Lung (tissue), 12 donors: ENCODE data around the gene DDX1. TPM values are rescaled to one million over a fixed set of nuclear protein-coding genes. Genes with fewer than 3 reads are reported as not detected.

Experiments used
- ATAC-seq: fragments of 200-7000 bp; cut with Tn5 transposase; one replicate; pipeline ENCODE4 v1.9.1; 2020; ENCODE audit warnings: moderate number of reproducible peaks; ENCODE audit not compliant: insufficient read depth, low FRiP score
- DNase-seq, 3 donors: peaks; one replicate each; pipeline ENCODE4 v3.0.0-alpha.2; 2013 to 2017
- H3K27ac ChIP-seq, 2 donors: one replicate each; pipeline ENCODE4 v1.5.1; 2013; ENCODE audit warnings: mild to moderate bottlenecking in 2 of 2, moderate library complexity in 2 of 2, control low read depth in 1 of 2, inconsistent platforms in 1 of 2, low read depth in 1 of 2, low read length in 1 of 2
- H3K27me3 ChIP-seq, 3 donors: one replicate each; pipeline ENCODE4 v1.5.1; 2013; ENCODE audit warnings: low read length in 2 of 3; ENCODE audit not compliant: control insufficient read depth in 3 of 3, insufficient read depth in 3 of 3
- H3K36me3 ChIP-seq, 4 donors: one replicate each; pipeline ENCODE4 v1.5.1; 2013; ENCODE audit warnings: low read length in 4 of 4, mild to moderate bottlenecking in 1 of 4, moderate library complexity in 1 of 4; ENCODE audit not compliant: control insufficient read depth in 4 of 4, insufficient read depth in 4 of 4
- H3K4me1 ChIP-seq, 5 donors: one replicate each; pipeline ENCODE4 v1.5.1; 2013; ENCODE audit warnings: low read length in 5 of 5, mild to moderate bottlenecking in 2 of 5, moderate library complexity in 1 of 5; ENCODE audit not compliant: control insufficient read depth in 5 of 5, insufficient read depth in 5 of 5
- H3K4me3 ChIP-seq: one replicate; pipeline ENCODE4 v1.5.1; 2013; ENCODE audit warnings: mild to moderate bottlenecking, control low read depth, moderate library complexity
- H3K9ac ChIP-seq, 2 donors: one replicate each; pipeline ENCODE4 v1.5.1; 2013; ENCODE audit warnings: low read length in 2 of 2, control low read depth in 1 of 2; ENCODE audit not compliant: insufficient read depth in 1 of 2
- H3K9me3 ChIP-seq, 4 donors: one replicate each; pipeline ENCODE4 v1.5.1; 2013; ENCODE audit warnings: low read length in 3 of 4, mild to moderate bottlenecking in 1 of 4, moderate library complexity in 1 of 4; ENCODE audit not compliant: control insufficient read depth in 4 of 4, insufficient read depth in 3 of 4
- CTCF ChIP-seq: IDR thresholded peaks from 2 replicates; pipeline ENCODE4 v1.5.1; 2012; ENCODE audit warnings: mild to moderate bottlenecking; ENCODE audit errors: control extremely low read depth, extremely low read depth
- WGBS, 2 donors: extraction: QIAGEN DNeasy Blood & Tissue Kit; methylation state at CpG; one replicate each; pipeline ENCODE4 v1.1.7; 2013; 5-methylcytosine and 5-hydroxymethylcytosine counted together
- polyA plus RNA-seq, 2 donors: library from polyadenylated mRNA; stranded (reverse); fragments of 200-250 nt; gene quantifications; one replicate each; pipeline ENCODE4 v1.2.1, GENCODE V29; 2013
- total RNA-seq, 2 donors: library from RNA; depleted of rRNA in 1 of 2; stranded (reverse); fragments of >200 nt in 1 of 2; gene quantifications; one replicate each; pipeline ENCODE4 v1.2.1, GENCODE V29; 2014 to 2021
- donor health status: control.
- donor health status: control.
- donor health status: Bipolar disorder and iron deficiency.
- donor health status: healthy.
- donor health status: DM: yes; HTN: yes; CAD: no.

Gene DDX1
- total and polyA plus RNA-seq, 4 donors: 53.7 to 85.2 (median 60.5) TPM

- peaks cover 12 to 37% (median 31%) of the 10 kb centered on the region in 4 donors for H3K36me3 ChIP-seq
- WGBS, 2 donors: 75 to 96% methylated on average over 2 of the region's 2 CpGs
- H3K27me3 ChIP-seq: no peaks in the 10 kb centered on the region
- ATAC-seq (no peak), DNase-seq (no peak)
- H3K9ac ChIP-seq: no peak overlapping the region
- H3K4me1 ChIP-seq: peaks cover 0 to 9% (median 8%) of the 10 kb centered on the region in 5 donors
- H3K4me3 ChIP-seq: no peak overlapping the region
- no peak overlapping the region for H3K27ac ChIP-seq
- TF ChIP-seq CTCF: no peak
- H3K9me3 ChIP-seq: no peaks in the 10 kb centered on the region
Measured at GRCh38 chr2:15596350-15596749, 4.7 kb downstream of the DDX1 start.

- H3K9me3 ChIP-seq: no peaks in the 10 kb centered on the region
- H3K4me1 ChIP-seq: peaks cover 0 to 8% (median 7%) of the 10 kb centered on the region in 5 donors
- ATAC-seq: no peak
- no peaks in the 10 kb centered on the region for H3K27me3 ChIP-seq
- no peak overlapping the region for H3K27ac ChIP-seq
- DNase-seq: no peak
- WGBS, 2 donors: 93 to 94% methylated on average over 4 of the region's 4 CpGs
- no peak for TF ChIP-seq CTCF
- peaks cover 12 to 41% (median 34%) of the 10 kb centered on the region in 4 donors for H3K36me3 ChIP-seq
- no peak overlapping the region for H3K4me3 ChIP-seq
- no peak overlapping the region for H3K9ac ChIP-seq
Measured at GRCh38 chr2:15596968-15597367, 5.3 kb downstream of the DDX1 start.

GRCh38 chr2:15599994-15600393 lies 8.3 kb downstream of the DDX1 start:
- WGBS, 2 donors: 96 to 97% methylated on average over 1 of the region's 1 CpG
- Histone ChIP-seq H3K9ac (no peak overlapping the region), H3K4me3 (no peak overlapping the region), H3K27me3 (no peaks in the 10 kb centered on the region), H3K36me3 (peaks cover 22 to 59% (median 49%) of the 10 kb centered on the region in 4 donors), H3K27ac (no peak overlapping the region), H3K4me1 (peaks cover 0 to 2% (median 0%) of the 10 kb centered on the region in 5 donors), H3K9me3 (no peaks in the 10 kb centered on the region)
- TF ChIP-seq CTCF: no peak
- DNase-seq (no peak), ATAC-seq (no peak)

GRCh38 chr2:15601681-15602080 lies 10.0 kb downstream of the DDX1 start:
- H3K4me3 ChIP-seq: no peak overlapping the region
- no peaks in the 10 kb centered on the region for H3K9me3 ChIP-seq
- TF ChIP-seq CTCF: no peak
- H3K27ac ChIP-seq: no peak overlapping the region
- ATAC-seq (no peak), DNase-seq (no peak)
- H3K27me3 ChIP-seq: no peaks in the 10 kb centered on the region
- 95 to 97% methylated on average over 1 of the region's 1 CpG for WGBS, 2 donors
- H3K4me1 ChIP-seq: no peaks in the 10 kb centered on the region
- H3K9ac ChIP-seq: no peak overlapping the region
- peaks cover 26 to 59% (median 52%) of the 10 kb centered on the region in 4 donors for H3K36me3 ChIP-seq
